OCI-LY1 (cell line): ENCODE measurements around the gene OTOL1.

Experiments
- H2AFZ ChIP-seq: fragments of 200-600 bp; sonication (generic), shearing (Covaris generic); 2 replicates; pipeline ENCODE4 v1.6.0; 2014; ENCODE audit warnings: antibody characterized with exemption, mild to moderate bottlenecking, low read length
- H3F3A ChIP-seq: fragments of 200-600 bp; sonication (generic), shearing (Covaris generic); 2 replicates; pipeline ENCODE4 v1.6.0; 2014; ENCODE audit warnings: mild to moderate bottlenecking, antibody characterized with exemption, low read length, moderate library complexity; ENCODE audit not compliant: insufficient read depth
- H3K27ac ChIP-seq: fragments of 200-600 bp; sonication (generic); 2 replicates; pipeline ENCODE4 v1.5.1; 2014; ENCODE audit warnings: low read length, mixed run types, mild to moderate bottlenecking, low read depth; ENCODE audit not compliant: poor library complexity, severe bottlenecking
- H3K27me3 ChIP-seq: fragments of 200-600 bp; sonication (generic); 2 replicates; pipeline ENCODE4 v1.6.0; 2014; ENCODE audit warnings: antibody characterized with exemption, mild to moderate bottlenecking, low read length, moderate library complexity; ENCODE audit not compliant: insufficient read depth
- H3K36me3 ChIP-seq: fragments of 200-600 bp; sonication (generic); 2 replicates; pipeline ENCODE4 v1.6.1; 2014; ENCODE audit warnings: mild to moderate bottlenecking, antibody characterized with exemption, low read length, moderate library complexity, mixed read lengths; ENCODE audit not compliant: insufficient read depth
- H3K4me1 ChIP-seq: fragments of 200-600 bp; sonication (generic); 2 replicates; pipeline ENCODE4 v1.5.1; 2014; ENCODE audit warnings: mild to moderate bottlenecking, low read length, moderate library complexity; ENCODE audit not compliant: insufficient read depth, severe bottlenecking
- H3K4me2 ChIP-seq: fragments of 200-600 bp; sonication (generic), shearing (Covaris generic); 2 replicates; pipeline ENCODE4 v1.6.1; 2014; ENCODE audit warnings: low read length
- H3K4me3 ChIP-seq: fragments of 200-600 bp; sonication (generic); 2 replicates; pipeline ENCODE4 v1.5.1; 2014; ENCODE audit warnings: low read length, low read depth, mild to moderate bottlenecking, mixed read lengths; ENCODE audit not compliant: poor library complexity, severe bottlenecking
- H3K79me2 ChIP-seq: fragments of 200-600 bp; shearing (Covaris generic); 2 replicates; pipeline ENCODE4 v1.6.1; 2016; ENCODE audit warnings: mixed run types, low read length, mixed read lengths; ENCODE audit not compliant: insufficient read depth
- H3K9ac ChIP-seq: fragments of 200-600 bp; sonication (generic), shearing (Covaris generic); 2 replicates; pipeline ENCODE4 v1.6.1; 2014; ENCODE audit warnings: mild to moderate bottlenecking, low read length, mixed read lengths
- H3K9me2 ChIP-seq: fragments of 200-600 bp; sonication (generic), shearing (Covaris generic); 2 replicates; pipeline ENCODE4 v1.6.1; 2014; ENCODE audit warnings: low read depth, mild to moderate bottlenecking, low read length, mixed read lengths
- H3K9me3 ChIP-seq: fragments of 200-600 bp; shearing (Covaris generic); 2 replicates; pipeline ENCODE4 v1.6.1; 2014; ENCODE audit warnings: low read length, mixed read lengths
- H4K20me1 ChIP-seq: fragments of 200-600 bp; sonication (generic), shearing (Covaris generic); 2 replicates; pipeline ENCODE4 v1.6.0; 2016; ENCODE audit warnings: mild to moderate bottlenecking, low read length; ENCODE audit not compliant: insufficient read depth
- CTCF ChIP-seq: fragments of 200-600 bp; sonication (generic), shearing (Covaris generic); IDR thresholded peaks from 2 replicates; pipeline ENCODE4 v1.5.1; 2017; ENCODE audit warnings: mild to moderate bottlenecking, antibody characterized with exemption, low read length, moderate library complexity, mixed read lengths
- EZH2 ChIP-seq: fragments of 200-600 bp; sonication (generic), shearing (Covaris generic); IDR thresholded peaks from 2 replicates; pipeline ENCODE4 v1.8.0; 2017; ENCODE audit warnings: borderline replicate concordance, mixed run types, mild to moderate bottlenecking, antibody characterized with exemption, low read length, moderate library complexity, mixed read lengths

The OTOL1 gene

GRCh38 chr3:161549261-161549660, 52.7 kb downstream of the OTOL1 start:
- Histone ChIP-seq H3K4me2 (no peak overlapping the region), H3K9me3 (no peaks in the 10 kb centered on the region), H3K9ac (no peak overlapping the region), H3K27ac (no peak overlapping the region), H3K36me3 (no peaks in the 10 kb centered on the region), H3K27me3 (no peaks in the 10 kb centered on the region), H4K20me1 (no peaks in the 10 kb centered on the region), H3K9me2 (no peaks in the 10 kb centered on the region), H3K4me1 (no peaks in the 10 kb centered on the region), H2AFZ (no peak overlapping the region), H3F3A (no peaks in the 10 kb centered on the region), H3K79me2 (no peaks in the 10 kb centered on the region), H3K4me3 (no peak overlapping the region)
- no peak for TF ChIP-seq EZH2
- TF ChIP-seq CTCF, result no peak

- Histone ChIP-seq H3K27me3 (no peaks in the 10 kb centered on the region), H3K9me3 (no peaks in the 10 kb centered on the region), H3K79me2 (no peaks in the 10 kb centered on the region), H3K4me1 (no peaks in the 10 kb centered on the region), H3K9me2 (no peaks in the 10 kb centered on the region), H3K4me3 (no peak overlapping the region), H4K20me1 (no peaks in the 10 kb centered on the region), H2AFZ (no peak overlapping the region), H3K36me3 (no peaks in the 10 kb centered on the region), H3K9ac (no peak overlapping the region), H3K27ac (no peak overlapping the region), H3F3A (no peaks in the 10 kb centered on the region), H3K4me2 (no peak overlapping the region)
- TF ChIP-seq EZH2 (no peak), CTCF (no peak)
Measured at GRCh38 chr3:161550491-161551195, 54.0 kb downstream of the OTOL1 start.

GRCh38 chr3:161551697-161552096, 55.1 kb downstream of the OTOL1 start:
- H3K36me3 ChIP-seq, result no peaks in the 10 kb centered on the region
- H3K4me1 ChIP-seq, result no peaks in the 10 kb centered on the region
- no peaks in the 10 kb centered on the region for H3K27me3 ChIP-seq
- no peaks in the 10 kb centered on the region for H3K9me3 ChIP-seq
- H3F3A ChIP-seq, result no peaks in the 10 kb centered on the region
- H3K27ac ChIP-seq, result no peak overlapping the region
- H3K4me3 ChIP-seq, result no peak overlapping the region
- no peak for TF ChIP-seq EZH2
- no peak for TF ChIP-seq CTCF
- no peak overlapping the region for H3K4me2 ChIP-seq
- no peaks in the 10 kb centered on the region for H3K79me2 ChIP-seq
- H3K9ac ChIP-seq, result no peak overlapping the region
- H2AFZ ChIP-seq, result no peak overlapping the region
- no peaks in the 10 kb centered on the region for H4K20me1 ChIP-seq
- no peaks in the 10 kb centered on the region for H3K9me2 ChIP-seq
